Femur (tissue), 1 donor: ENCODE results near the gene DHX30.
"Not testable (repeated sequence)": the region's sequence is repeated elsewhere in the genome, so short reads cannot be mapped to it uniquely, and the experiment has no call there.

Experiments
- DNase-seq: peaks from one replicate; pipeline ENCODE4 v3.0.0-alpha.2; 2017

Gene DHX30, protein sequence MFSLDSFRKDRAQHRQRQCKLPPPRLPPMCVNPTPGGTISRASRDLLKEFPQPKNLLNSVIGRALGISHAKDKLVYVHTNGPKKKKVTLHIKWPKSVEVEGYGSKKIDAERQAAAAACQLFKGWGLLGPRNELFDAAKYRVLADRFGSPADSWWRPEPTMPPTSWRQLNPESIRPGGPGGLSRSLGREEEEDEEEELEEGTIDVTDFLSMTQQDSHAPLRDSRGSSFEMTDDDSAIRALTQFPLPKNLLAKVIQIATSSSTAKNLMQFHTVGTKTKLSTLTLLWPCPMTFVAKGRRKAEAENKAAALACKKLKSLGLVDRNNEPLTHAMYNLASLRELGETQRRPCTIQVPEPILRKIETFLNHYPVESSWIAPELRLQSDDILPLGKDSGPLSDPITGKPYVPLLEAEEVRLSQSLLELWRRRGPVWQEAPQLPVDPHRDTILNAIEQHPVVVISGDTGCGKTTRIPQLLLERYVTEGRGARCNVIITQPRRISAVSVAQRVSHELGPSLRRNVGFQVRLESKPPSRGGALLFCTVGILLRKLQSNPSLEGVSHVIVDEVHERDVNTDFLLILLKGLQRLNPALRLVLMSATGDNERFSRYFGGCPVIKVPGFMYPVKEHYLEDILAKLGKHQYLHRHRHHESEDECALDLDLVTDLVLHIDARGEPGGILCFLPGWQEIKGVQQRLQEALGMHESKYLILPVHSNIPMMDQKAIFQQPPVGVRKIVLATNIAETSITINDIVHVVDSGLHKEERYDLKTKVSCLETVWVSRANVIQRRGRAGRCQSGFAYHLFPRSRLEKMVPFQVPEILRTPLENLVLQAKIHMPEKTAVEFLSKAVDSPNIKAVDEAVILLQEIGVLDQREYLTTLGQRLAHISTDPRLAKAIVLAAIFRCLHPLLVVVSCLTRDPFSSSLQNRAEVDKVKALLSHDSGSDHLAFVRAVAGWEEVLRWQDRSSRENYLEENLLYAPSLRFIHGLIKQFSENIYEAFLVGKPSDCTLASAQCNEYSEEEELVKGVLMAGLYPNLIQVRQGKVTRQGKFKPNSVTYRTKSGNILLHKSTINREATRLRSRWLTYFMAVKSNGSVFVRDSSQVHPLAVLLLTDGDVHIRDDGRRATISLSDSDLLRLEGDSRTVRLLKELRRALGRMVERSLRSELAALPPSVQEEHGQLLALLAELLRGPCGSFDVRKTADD

DNA sequence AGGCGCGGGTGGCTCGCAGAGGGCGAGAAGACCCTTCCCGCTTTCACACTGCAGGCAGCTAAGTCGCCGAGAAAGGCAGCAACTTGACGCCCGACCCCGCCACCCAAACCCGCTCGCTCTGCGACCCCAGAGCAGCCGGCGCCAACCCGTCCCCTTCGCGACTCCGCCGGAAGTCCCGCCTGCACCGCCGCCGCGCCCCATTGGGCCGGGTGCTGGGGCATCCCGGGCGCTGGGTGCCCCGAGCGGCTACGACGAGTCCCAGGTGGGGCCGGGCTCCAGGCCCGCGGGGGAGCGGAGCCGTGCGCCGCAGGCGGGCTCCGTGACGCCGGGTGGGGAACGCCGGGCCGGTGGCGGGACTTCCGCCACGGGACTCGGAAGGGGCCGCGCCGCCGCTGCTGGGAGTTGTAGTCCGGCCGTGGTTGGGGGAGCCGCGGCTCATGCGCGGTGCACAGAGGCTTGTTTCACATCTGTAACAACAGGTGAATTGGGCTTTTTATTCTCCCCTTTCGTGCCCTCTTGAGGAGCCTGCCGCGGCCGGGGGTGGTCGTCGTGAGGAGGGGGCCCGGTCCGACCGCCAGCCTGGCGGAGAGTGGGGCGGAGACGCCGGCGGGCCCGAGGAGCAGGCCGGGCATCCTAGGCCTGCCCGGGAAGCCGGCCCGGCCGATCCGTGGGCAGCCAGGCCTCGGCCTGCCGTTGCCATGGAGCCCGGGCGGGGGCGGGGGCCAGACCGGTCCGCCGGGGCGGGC, at the start of gene DHX30:
DHX30 (plus strand) TSS at position 405 of the 746 bp plus-strand sequence. CDS start 7,546 bp downstream, outside the sequence.
- DNase-seq, result peak; percentile 92

DNA sequence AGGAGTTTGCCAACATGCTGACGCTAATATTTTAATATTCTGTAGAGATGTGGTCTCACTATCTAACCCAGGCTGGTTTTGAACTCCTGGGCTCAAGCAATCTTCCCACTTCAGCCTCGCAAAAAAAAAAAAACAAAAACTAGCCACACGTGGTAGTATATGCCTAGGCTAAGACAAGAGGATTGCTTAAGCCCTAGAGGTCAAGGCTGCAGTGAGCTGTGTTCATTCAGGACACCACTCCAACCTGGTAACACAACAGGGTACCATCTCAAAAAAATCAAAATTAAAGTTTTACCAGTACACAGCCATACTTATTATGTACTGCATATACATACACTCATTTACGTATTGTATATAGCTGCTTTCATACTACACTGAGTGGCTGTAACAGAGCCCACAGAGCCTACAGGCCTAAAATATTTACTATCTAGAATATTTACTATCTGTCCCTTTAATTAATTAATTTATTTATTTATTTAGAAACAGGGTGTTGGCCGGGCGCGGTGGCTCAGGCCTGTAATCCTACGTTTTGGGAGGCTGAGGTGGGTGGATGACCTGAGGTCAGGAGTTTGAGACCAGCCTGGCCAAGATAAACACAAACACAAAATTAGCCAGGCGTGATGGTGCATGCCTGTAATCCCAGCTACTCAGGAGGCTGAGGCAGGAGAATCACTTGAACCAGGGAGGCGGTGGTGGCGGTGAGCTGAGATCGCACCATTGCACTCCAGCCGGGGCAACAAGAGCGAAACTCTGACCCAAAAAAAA, 44.5 kb upstream of the DHX30 start:
- DNase-seq, result no peak

DNA sequence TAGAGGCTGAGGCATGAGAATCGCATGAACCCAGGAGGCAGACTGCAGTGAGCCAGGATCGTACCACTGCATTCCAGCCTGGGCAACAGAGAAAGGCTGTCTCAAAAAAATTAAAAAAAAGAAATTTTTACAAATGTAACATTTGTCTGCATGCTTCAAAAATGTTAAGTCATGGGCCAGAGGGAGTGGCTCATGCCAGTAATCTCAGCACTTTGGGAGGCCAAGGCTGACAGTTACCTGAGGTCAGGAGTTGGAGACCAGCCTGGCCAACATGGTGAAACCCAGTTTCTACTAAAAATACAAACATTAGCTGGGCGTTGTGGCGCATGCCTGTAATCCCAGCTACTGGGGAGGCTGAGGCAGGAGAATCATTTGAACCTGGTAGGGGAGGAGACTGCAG, 42.7 kb upstream of the DHX30 start:
- not testable (repeated sequence) for DNase-seq

DNA sequence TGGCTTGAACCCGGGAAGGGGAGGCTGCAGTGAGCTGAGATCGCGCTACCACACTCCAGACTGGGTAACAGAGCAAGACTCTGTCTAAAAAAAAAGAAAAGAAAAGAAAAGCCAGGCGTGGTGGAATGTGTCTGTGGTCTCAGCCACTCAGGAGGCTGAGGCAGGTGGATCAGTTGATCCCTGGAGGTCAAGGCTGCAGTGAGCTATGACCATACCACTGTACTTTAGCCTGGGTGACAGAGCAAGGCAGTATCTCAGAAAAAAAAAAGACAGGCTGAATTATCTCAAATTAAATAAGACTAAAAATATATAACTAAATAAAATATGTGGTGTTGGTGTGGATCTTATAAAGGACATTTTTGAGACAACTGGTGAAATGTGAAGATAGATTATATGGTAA, 41.9 kb upstream of the DHX30 start:
- DNase-seq, result no peak

DNA sequence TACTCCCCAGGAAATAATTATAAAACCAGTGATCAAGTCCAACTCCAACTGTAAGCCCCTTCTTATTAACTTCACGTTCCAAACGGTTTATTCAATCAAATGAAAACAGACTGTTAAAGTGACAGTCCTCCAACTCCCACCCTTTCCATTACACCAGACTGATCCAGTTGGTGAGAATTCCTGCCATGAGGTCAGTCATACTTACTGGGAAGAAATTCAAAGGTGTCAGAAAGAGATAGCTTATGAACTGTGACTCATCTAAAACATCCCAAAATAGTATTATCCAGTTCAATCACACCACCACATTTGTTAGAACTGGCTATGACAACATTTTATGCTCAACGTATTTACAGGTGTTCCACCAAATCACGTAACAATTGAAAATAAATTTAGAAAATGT, 40.7 kb upstream of the DHX30 start:
- DNase-seq, result no peak

DNA sequence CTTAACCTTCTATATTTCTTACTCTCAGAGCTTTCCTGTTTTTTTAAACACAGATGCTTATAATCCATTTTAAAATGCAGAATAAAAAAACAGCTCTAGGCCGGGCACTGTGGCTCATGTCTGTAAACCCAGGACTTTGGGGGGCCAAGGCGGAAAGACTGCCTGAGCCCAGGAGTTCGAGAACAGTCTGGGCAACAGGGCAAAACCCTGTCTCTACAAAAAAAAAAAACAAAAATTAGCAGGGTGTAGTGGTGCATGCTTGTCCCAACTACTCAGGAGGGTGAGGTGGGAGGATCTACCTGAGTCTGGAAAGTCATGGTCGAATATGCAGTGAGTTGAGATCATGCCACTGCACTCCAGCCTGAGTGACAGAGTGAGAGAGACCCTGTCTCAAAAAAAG, 36.8 kb upstream of the DHX30 start:
- no peak for DNase-seq

DNA sequence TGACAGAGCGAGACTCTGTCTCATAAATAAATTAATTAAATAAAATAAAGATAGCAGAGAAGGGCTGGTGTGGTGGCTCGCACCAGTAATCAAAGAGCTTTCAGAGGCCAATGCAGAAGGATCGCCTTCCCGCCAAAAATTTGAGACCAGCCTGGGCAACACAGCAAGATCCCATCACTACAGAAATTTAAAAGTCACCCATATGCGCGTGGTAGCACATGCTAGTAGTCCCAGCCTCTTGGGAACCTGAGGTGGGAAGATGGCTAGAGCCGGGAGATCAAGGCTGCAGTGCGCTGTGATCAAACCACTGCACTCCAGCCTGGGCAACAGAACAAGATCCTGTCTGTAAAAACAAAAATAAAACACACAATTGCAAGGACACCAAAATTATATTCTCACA, 30.9 kb upstream of the DHX30 start:
- no peak for DNase-seq

DNA sequence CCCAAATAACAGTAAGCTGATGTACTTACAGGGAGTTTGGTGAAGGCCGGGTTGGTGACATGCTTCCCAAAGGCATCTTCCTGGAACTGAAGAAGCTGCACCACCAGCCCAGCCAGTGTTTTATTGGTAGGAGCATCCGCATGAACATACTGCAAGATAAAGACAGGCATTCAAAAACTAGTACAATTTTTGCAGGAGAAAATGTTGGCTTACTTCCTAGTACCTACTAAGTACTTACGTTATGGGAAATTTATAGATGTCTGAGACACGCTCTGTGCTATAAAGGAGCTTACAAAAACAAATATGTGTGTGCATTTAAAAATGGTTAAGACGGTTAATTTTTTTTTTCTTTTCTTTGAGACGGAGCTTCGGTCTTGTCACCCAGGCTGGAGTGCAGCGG, 30.1 kb upstream of the DHX30 start:
- no peak for DNase-seq

DNA sequence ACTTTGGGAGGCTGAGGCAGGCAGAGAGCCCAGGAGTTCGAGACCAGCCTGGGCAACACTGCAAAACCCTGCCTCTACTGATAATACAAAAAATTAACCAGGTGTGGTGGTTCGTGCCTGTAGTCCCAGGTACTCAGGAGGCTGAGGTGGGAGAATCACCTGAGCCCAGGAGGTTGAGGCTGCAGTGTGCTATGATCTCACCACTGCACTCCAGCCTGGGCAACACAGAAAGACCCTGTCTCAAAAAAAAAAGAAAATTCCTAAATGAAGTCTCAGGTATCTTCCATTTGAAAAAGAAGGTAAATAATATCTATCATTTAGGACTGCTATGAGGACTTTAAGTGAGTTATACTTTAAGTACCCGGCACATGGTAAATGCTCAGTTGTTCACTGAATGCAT, 24.2 kb upstream of the DHX30 start:
- no peak for DNase-seq

DNA sequence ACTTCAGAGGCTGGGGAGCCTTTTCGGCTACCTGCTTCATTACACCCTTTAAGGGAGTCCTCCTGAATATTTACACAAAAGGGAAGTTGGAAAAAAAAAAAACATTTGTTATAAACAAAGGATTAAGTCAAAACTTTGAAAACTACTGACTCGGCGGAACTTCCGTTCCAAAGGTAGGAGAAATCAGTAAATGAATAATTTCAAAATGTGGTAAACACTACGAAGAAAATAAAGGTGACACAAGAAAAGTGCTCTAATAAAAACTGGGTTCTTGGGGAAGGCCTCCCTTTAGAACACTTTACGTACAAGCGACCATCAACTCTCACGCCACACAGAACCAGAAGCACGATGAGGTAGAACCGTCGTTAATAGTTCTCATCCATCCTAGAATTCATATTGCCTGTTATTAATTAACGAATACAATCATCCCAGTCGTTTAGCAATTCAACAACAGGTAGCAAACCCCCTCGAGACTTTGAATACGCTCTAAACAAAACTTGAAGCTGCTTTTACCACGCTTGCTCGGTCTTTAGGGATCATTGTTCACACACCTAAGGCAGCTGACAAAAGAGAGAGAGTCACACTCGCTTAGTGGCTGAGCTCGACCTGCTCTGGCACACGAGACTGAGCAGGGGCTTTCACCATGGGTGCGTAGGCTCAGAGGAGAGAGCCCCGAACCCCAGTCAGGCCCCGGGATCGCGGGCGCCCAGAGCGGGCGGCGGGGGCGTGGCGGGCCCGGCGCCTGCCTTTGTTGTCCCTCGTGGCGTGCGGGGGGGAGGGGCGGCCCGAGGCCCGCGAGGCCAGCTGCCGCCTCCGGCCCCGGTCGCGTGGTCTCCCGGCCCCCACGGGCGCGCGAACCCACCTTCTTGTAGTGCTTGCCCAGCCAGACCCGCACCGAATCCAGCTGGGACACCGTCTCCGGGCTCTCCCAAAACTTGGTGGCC, 21.9 kb upstream of the DHX30 start:
- peak; percentile 70 for DNase-seq

DNA sequence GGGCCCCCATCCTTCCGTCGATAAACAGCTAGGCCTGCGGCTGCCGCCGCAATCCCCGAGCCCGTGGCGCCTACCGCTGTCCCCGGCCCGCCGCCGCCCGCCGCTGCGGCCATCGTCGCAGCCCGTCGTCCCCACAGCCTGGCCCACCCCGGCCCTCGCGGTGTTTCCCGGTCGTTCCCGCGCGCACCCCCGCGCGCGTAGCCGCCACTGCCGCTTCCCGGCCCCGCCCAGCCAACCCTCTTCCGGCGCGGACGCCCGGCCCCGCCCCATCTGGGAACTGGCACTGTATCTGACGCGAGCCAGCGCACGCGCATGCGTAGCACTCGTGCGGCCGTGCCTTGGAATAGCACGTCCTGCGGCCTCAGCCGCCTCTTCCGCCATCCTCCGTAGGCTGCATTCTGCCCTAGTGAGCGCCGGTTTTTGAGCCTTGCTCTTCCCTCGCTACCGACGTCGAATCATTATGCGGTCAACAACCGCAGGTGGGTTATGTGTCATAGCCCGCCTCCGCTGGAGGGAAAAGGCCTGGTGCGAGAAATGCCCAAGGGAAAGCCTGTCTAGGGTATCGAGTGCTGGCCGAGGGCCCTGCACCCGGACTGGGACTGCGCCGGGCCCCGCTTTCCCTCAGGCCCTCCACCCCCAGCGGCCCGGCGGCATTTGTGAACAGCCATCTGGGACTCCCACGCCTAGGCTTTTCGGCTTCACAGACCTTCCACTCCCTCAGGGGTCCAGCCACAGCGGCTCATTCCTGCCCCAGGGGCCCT, 21.1 kb upstream of the DHX30 start, which contains the start of gene SMARCC1:
SMARCC1 (minus strand) TSS at position 209 of the 761 bp plus-strand sequence; CDS start at position 113, 96 bp downstream.
- peak; percentile 99 for DNase-seq

DNA sequence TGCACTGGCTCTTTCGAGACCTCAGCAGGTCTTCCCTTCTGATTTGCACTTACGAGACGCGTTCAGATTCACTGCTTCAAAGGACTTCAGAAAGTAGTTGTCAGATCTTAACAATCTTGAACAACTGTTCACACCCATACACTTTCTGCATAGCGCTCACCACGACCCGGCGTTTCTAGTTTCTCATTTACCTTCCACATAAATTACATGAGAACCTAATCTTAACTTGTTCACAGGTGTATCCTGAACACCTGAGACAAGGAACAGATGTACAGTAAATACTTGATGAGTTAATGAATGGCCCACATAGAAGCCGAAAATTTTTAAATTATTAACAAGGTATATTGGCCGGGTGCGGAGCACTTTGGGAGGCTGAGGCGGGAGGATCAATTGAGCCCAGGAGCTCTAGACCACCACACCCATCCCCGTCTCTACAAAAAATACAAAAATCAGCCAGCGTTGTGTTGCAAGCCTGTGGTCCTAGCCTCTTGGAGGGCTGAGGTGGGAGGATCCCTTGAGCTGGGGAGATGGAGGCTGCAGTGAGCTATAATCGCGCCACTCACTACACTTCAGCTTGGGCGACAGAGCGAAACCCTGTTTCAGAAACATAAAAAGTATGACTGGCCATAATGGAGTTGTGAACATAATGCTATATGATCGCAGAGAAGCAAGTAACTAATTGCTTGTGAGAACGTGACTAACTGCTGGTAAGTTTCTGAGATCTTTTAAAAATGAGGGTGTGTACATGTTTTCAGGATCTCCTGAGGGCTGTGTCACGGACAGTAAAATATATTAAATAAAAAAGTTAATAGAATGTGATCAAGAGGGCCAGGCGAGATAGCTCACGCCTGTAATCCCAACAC, 20.3 kb upstream of the DHX30 start:
- no peak for DNase-seq

DNA sequence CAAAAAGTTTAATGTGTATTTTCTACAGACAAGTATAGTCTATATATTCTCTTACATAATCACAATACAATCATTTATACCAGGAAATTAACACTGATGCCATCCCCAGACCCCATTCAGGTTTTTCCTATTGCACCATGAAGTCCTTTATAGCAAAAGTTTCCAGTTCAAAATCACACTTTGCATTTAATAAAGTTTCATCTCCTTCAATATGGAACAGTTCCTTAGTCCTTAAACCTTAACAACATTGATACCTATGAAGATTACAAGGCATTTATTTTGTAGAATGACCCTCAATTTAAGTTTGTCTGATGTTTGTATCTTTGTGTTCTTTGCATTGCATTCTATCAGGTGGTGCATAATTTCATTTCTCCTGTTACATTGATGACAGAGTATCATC, 19.3 kb upstream of the DHX30 start:
- no peak for DNase-seq

DNA sequence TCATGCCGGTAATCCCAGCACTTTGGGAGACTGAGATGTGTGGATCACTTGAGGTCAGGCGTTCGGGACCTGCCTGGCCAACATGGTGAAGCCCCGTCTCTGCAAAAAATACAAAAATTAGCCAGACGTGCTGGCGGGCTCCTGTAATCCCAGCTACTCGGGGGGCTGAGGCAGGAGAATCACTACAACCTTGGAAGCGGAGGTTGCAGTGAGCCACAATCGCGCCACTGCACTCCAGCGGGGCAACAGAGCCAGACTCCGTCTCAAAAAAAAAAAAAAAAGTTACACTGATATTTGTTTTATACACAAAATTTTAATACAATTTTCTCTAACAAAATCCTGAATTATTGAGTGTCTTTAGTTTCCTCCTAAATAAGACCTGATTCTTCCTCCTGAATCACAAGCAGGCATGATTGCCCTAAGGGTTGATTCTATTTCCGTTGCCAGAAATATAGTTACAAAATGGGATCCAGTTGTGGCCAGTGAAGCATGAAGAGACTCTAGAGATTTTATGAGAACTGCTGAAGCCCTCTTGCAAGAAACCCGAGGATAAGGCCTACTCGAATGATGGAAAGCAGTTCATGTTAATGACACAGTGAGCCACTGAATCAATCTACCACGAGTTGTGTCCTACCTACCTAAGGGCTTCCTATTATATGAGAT, 11.6 kb upstream of the DHX30 start:
- DNase-seq, result no peak

DNA sequence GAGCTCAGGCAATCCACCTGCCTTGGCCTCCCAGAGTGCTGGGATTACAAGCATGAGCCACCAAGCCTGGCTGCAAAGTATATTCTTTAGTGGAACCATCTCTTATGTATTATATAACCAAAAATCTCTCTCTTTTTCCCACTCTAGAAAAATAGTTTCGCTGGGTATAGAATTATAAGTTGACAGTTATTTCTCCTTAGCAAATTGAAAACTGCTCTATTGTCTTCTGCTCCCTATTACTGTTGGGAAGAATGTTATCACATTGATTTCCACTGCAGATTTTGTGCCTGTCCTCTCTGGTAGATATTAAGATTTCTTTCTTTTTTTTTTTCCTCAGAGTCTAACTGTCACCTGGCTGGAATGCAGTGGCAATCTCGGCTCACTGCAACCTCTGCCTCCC, 10.2 kb upstream of the DHX30 start:
- DNase-seq, result no peak

DNA sequence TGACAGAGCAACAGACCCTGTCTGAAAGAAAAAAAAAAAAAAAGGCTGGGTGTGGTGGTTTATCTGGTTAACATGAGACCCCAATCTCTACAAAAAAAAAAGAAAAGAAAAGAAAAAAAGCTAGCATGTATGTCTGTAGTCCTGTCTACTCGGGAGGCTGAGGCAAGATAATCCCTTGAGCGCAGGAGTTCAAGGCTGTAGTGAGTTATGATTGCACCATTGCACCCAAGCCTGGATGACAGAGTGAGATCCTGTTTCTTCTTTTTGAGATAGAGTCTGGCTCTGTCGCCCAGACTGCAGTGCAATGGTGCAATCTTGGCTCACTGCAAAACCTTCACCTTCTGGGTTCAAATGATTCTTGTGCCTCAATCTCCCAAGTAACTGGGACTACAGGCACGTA, 8.4 kb upstream of the DHX30 start:
- DNase-seq, result no peak

DNA sequence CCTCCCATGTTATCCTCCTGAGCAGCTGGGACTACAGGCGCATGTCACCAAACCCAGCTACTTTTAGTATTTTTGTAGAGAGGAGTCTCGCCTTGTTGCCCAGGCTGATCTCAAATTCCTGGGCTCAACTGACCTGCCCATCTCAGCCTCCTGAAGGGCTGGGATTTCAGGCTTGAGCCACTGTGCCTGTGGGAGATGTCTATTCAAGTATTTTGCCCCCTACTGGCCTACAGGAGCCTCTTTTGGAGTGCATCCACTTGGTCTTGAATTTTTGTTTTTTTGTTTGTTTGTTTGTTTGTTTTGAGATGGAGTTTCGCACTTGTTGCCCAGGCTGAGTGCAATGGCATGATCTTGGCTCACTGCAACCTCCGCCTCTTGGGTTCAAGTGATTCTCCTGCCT, 3.2 kb upstream of the DHX30 start:
- DNase-seq, result no peak

DNA sequence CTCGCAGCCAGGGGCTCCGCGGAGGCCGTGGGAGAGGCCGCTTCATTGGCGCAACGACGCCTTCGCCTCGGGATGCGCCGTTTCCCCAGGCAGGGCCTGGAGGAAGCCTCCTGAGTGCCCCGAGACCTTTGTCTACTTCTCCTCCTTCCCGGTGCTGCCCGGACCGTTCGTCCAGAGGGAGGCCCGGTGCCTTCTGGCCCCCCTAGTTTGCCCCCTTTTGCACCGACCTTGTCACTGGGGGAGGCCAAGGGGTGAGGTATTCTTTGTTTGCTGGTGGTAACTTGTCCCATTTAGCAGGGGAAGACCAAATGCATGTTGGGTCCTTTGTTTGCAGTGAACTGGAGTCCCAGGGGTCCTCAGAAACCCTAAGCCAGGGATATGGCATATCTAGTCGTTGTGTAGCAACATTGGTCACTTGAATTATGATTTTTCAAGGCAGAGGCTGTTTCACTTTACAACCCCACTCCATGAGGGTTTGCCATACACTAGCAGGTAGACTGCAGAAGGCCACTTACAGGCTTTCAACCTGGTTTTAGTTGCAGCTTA, 615 bp downstream of the DHX30 start:
- no peak for DNase-seq
